Liver (tissue), 3 donors: ENCODE measurements around the gene SPRYD3.

Source experiments
- CTCF ChIP-seq: fragments of 150-350 bp; IDR thresholded peaks from 2 replicates; pipeline ENCODE4 v1.5.1; 2017; ENCODE audit warnings: improper control_type of control experiment, low read depth, low read length; ENCODE audit not compliant: missing input control
- GABPA ChIP-seq, 2 donors: IDR thresholded peaks in 1 of 2; conservative IDR thresholded peaks in 1 of 2; 2 replicates each; pipeline ENCODE4 v1.6.1; 2016; ENCODE audit warnings: antibody characterized with exemption in 2 of 2, mild to moderate bottlenecking in 1 of 2, moderate library complexity in 1 of 2
- JUND ChIP-seq, 2 donors: IDR thresholded peaks; 2 replicates each; pipeline ENCODE4 v1.6.1; 2016; ENCODE audit warnings: antibody characterized with exemption in 2 of 2
- RAD21 ChIP-seq, 2 donors: IDR thresholded peaks; 2 replicates each; pipeline ENCODE4 v1.6.1; 2016; ENCODE audit warnings: antibody characterized with exemption in 2 of 2, mild to moderate bottlenecking in 2 of 2
- RXRA ChIP-seq, 2 donors: IDR thresholded peaks; 2 replicates each; pipeline ENCODE4 v1.6.1; 2017 to 2018; ENCODE audit warnings: antibody characterized with exemption in 2 of 2, mild to moderate bottlenecking in 1 of 2
- YY1 ChIP-seq: IDR thresholded peaks from 2 replicates; pipeline ENCODE4 v1.6.1; 2016; ENCODE audit warnings: antibody characterized with exemption, mild to moderate bottlenecking
- ZBTB33 ChIP-seq: IDR thresholded peaks from 2 replicates; pipeline ENCODE4 v1.6.1; 2016; ENCODE audit warnings: antibody characterized with exemption
- TF ChIP-seq, protein P1 (sequence below): IDR thresholded peaks from 2 replicates; pipeline ENCODE4 v1.6.1; 2016; ENCODE audit warnings: antibody characterized with exemption, mild to moderate bottlenecking
- donor health status: healthy.
- donor health status: healthy.

- TF ChIP-seq CTCF (no peak), YY1 (no peak), GABPA (IDR thresholded peaks at IDR 0.05 in 1 of 2, conservative IDR thresholded peaks at IDR 0.05 in 1 of 2) (no peak), ZBTB33 (no peak), RXRA (IDR thresholded peaks at IDR 0.05) (no peak), RAD21 (IDR thresholded peaks at IDR 0.05) (no peak), JUND (IDR thresholded peaks at IDR 0.05) (no peak)
- TF ChIP-seq, protein P1, sequence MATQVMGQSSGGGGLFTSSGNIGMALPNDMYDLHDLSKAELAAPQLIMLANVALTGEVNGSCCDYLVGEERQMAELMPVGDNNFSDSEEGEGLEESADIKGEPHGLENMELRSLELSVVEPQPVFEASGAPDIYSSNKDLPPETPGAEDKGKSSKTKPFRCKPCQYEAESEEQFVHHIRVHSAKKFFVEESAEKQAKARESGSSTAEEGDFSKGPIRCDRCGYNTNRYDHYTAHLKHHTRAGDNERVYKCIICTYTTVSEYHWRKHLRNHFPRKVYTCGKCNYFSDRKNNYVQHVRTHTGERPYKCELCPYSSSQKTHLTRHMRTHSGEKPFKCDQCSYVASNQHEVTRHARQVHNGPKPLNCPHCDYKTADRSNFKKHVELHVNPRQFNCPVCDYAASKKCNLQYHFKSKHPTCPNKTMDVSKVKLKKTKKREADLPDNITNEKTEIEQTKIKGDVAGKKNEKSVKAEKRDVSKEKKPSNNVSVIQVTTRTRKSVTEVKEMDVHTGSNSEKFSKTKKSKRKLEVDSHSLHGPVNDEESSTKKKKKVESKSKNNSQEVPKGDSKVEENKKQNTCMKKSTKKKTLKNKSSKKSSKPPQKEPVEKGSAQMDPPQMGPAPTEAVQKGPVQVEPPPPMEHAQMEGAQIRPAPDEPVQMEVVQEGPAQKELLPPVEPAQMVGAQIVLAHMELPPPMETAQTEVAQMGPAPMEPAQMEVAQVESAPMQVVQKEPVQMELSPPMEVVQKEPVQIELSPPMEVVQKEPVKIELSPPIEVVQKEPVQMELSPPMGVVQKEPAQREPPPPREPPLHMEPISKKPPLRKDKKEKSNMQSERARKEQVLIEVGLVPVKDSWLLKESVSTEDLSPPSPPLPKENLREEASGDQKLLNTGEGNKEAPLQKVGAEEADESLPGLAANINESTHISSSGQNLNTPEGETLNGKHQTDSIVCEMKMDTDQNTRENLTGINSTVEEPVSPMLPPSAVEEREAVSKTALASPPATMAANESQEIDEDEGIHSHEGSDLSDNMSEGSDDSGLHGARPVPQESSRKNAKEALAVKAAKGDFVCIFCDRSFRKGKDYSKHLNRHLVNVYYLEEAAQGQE, result no peak
Observed at GRCh38 chr12:53034459-53034858, 44.7 kb downstream of the SPRYD3 start.
